HUES6 (cell line): ENCODE measurements around the gene DTL.
"Not testable (repeated sequence)": the region's sequence is repeated elsewhere in the genome, so short reads cannot be mapped to it uniquely, and the experiment has no call there.

Experiments used
- H3K27ac ChIP-seq: 2 replicates; pipeline ENCODE4 v1.7.0; 2013; ENCODE audit warnings: low read depth, mild to moderate bottlenecking, low read length, inconsistent platforms
- H3K27me3 ChIP-seq: 2 replicates; pipeline ENCODE4 v1.6.1; 2013; ENCODE audit warnings: low read length; ENCODE audit not compliant: control insufficient read depth, insufficient read depth
- H3K36me3 ChIP-seq: 2 replicates; pipeline ENCODE4 v1.6.1; 2013; ENCODE audit warnings: low read length; ENCODE audit not compliant: control insufficient read depth, insufficient read depth
- H3K4me1 ChIP-seq: 2 replicates; pipeline ENCODE4 v1.6.1; 2013; ENCODE audit warnings: low read length; ENCODE audit not compliant: control insufficient read depth, insufficient read depth
- H3K4me3 ChIP-seq: 2 replicates; pipeline ENCODE4 v1.5.1; 2013; ENCODE audit warnings: low read depth, low read length
- H3K9ac ChIP-seq: one replicate; pipeline ENCODE4 v1.6.1; 2013; ENCODE audit warnings: mild to moderate bottlenecking, low read length
- H3K9me3 ChIP-seq: 2 replicates; pipeline ENCODE4 v1.6.1; 2013; ENCODE audit warnings: low read depth, low read length; ENCODE audit not compliant: control insufficient read depth, insufficient read depth

DTL gene

DNA sequence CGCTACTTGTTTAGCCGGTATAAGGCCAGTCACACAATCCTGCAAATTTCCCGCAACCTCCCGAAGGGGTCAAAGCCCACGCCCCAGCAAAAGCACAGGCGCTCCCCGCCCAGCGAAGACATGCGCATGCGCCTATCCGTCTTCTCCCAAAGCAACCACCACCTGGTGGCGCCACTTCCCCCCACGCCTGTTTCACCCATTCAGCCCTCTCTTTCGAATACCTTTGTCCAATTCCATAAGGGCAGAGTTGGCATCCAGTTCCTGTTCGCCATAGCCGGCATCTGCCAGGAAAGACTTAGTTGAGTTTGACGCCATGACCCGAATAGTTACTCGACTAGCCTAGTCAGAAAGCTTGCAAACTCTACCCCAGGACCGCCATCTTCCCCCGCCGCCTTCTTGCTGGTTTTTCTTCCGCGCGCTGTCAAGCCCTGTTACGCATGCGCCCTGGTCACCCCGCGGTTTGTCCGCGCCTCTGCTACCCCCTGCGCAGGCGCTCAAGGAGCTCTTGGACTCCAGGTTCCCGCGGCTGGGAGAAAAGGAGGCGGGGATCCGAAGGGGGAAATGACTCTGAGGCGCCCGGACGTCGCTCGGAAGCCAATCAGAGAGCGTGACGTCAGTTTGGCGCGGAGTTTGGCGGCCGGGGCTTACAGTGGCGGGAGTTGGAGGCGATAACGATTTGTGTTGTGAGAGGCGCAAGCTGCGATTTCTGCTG is at the start of gene DTL, which contains the start of gene INTS7:
Gene DTL, plus strand, starts transcription at position 626 of the 712 bp plus-strand sequence. CDS start 143 bp downstream, outside the sequence.
Gene INTS7, minus strand, starts transcription at position 435 of the 712 bp plus-strand sequence. Its CDS starts 120 bp downstream, at position 315.
- Histone ChIP-seq H3K36me3 (peaks cover 22% of the 10 kb centered on the region), H3K9me3 (no peaks in the 10 kb centered on the region; the same call in 1 of the 2 replicates), H3K4me3 (peak within 1 kb of the TSS; percentile 89), H3K27ac (peak within 1 kb of the TSS; percentile 81), H3K27me3 (no peaks in the 10 kb centered on the region), H3K4me1 (peaks cover 28% of the 10 kb centered on the region), H3K9ac (peak within 1 kb of the TSS; percentile 98)

- H3K27ac ChIP-seq: no peak overlapping the region
- H3K4me1 ChIP-seq: 0 out of 2 replicates have a peak, but pooled peaks cover 4% of the 10 kb centered on the region
- H3K9ac ChIP-seq: no peak overlapping the region
Observed at GRCh38 chr1:211986628-211987254, 48.8 kb upstream of the DTL start.

GRCh38 chr1:211991695-211992094 is 43.9 kb upstream of the DTL start:
- Histone ChIP-seq H3K27me3 (no peaks in the 10 kb centered on the region), H3K9ac (no peak overlapping the region), H3K27ac (no peak overlapping the region), H3K36me3 (peaks cover 12% of the 10 kb centered on the region), H3K4me3 (no peak overlapping the region), H3K9me3 (no peaks in the 10 kb centered on the region), H3K4me1 (0 out of 2 replicates have a peak, but pooled peaks cover 4% of the 10 kb centered on the region)

More at GRCh38 chr1:211986628-211987254, 48.8 kb upstream of the DTL start:
- no peaks in the 10 kb centered on the region for H3K9me3 ChIP-seq
- no peak overlapping the region for H3K4me3 ChIP-seq
- peaks cover 21% of the 10 kb centered on the region for H3K36me3 ChIP-seq
- H3K27me3 ChIP-seq: no peaks in the 10 kb centered on the region

DNA sequence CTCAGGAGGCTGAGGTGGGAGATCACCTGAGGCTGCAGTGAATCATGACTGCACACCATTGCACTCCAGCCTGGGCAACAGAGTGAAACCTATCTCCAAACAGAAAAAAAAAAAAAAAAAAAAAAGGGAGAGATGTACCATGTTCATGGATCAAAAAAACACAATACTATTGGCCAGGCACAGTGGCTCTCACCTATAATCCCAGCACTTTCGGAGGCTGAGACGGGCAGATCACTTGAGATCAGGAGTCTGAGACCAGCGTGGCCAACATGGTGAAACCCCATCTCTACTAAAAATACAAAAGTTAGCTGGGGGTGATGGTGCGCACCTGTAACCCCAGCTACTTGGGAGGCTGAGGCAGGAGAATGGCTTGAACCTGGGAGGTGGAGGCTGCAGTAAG is 38.1 kb upstream of the DTL start:
- not testable (repeated sequence) for H3K9ac ChIP-seq, H3K27ac ChIP-seq, H3K4me3 ChIP-seq, H3K9me3 ChIP-seq, H3K27me3 ChIP-seq, H3K4me1 ChIP-seq, H3K36me3 ChIP-seq

DNA sequence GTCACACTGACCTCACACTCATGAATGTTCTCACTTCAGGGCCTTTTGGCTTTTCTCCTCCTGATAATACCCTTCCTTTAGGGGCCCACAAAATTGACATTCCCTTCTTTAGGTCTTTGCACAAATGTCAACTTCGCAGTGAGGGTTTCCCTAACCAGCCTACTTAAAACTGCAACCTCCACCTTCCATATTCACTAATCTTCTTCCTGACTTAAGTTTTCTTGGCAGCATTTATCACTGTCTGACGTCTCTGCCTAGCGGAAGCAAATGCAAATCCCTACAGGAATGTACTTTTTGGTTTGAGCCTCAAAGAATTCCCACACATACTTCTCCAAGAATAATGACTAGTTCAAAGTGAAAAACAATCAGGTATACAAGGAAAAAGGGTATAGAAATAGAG is 33.0 kb upstream of the DTL start:
- Histone ChIP-seq H3K4me1 (no peaks in the 10 kb centered on the region), H3K9me3 (no peaks in the 10 kb centered on the region), H3K4me3 (no peak overlapping the region), H3K27me3 (no peaks in the 10 kb centered on the region), H3K9ac (no peak overlapping the region), H3K36me3 (peaks cover 15% of the 10 kb centered on the region), H3K27ac (no peak overlapping the region)

DNA sequence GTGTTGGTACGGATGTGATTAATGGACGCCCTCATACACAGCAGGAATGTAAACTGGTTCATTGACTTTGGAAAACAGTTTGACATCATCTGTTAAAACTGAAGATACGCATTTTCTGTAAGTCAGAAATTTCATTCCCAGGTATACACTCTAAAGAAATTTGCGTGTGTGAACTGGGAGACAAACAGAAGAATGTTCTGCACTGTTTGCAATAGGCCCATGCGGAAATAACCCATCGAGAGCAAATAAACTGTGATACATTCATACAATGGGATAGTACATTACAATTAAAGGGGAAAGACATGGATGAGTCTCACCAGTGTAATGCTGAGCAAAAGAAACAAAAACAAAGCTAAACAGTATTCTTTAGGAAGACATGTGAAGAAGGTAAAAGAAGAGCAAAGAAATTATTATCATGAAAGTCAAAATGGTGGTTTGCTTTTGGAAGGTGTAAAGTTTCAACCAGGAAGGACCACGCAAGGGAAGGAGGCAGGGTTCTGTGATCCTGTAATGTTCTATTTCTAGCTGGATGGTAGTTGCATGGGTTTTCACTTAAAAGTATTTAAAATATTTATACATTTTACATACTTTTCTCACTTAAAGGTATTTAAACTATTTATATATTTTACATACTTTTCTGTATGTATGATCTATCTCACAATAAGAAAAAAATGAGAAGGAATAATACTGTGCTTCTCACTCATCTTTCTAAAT is 30.5 kb upstream of the DTL start:
- H3K27ac ChIP-seq: no peak overlapping the region
- no peaks in the 10 kb centered on the region for H3K4me1 ChIP-seq
- peaks cover 31% of the 10 kb centered on the region for H3K36me3 ChIP-seq
- no peaks in the 10 kb centered on the region for H3K9me3 ChIP-seq
- H3K4me3 ChIP-seq: no peak overlapping the region
- no peak overlapping the region for H3K9ac ChIP-seq
- H3K27me3 ChIP-seq: no peaks in the 10 kb centered on the region

- H3K36me3 ChIP-seq: peaks cover 40% of the 10 kb centered on the region
- no peak overlapping the region for H3K9ac ChIP-seq
- H3K4me3 ChIP-seq: no peak overlapping the region
- no peaks in the 10 kb centered on the region for H3K9me3 ChIP-seq
- H3K4me1 ChIP-seq: no peaks in the 10 kb centered on the region
- H3K27ac ChIP-seq: no peak overlapping the region
- H3K27me3 ChIP-seq: no peaks in the 10 kb centered on the region
Observed at GRCh38 chr1:212007178-212007577, 28.4 kb upstream of the DTL start.

- Histone ChIP-seq H3K36me3 (peaks cover 40% of the 10 kb centered on the region), H3K4me3 (no peak overlapping the region), H3K4me1 (no peaks in the 10 kb centered on the region)
Observed at GRCh38 chr1:212007886-212008285, 27.7 kb upstream of the DTL start.

GRCh38 chr1:212009561-212009960 is 26.0 kb upstream of the DTL start:
- H3K27me3 ChIP-seq: no peaks in the 10 kb centered on the region
- H3K9ac ChIP-seq: no peak overlapping the region
- H3K4me3 ChIP-seq: no peak overlapping the region
- H3K27ac ChIP-seq: no peak overlapping the region
- no peaks in the 10 kb centered on the region for H3K4me1 ChIP-seq
- H3K36me3 ChIP-seq: peaks cover 40% of the 10 kb centered on the region
- H3K9me3 ChIP-seq: no peaks in the 10 kb centered on the region

More at GRCh38 chr1:212007886-212008285, 27.7 kb upstream of the DTL start:
- Histone ChIP-seq H3K27ac (no peak overlapping the region), H3K27me3 (no peaks in the 10 kb centered on the region), H3K9me3 (no peaks in the 10 kb centered on the region), H3K9ac (no peak overlapping the region)

DNA sequence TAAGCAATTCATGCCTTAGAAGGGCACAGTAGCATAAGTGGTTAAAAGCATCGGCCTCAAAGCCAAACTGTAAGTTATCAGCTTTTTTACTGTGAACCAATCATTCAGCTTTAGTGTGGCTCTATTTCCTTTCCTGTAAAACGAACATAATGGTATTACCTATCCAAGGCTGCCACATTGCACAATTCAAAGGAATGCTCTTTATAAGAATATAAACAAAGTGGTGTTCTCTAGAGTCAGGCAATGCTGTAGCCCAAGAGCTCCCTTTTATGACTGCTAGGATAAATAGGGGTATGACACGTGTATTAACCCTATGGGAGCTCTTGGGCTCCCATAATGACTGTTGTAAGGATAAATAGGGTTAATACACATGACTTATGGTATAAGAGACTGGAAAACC is 25.5 kb upstream of the DTL start:
- peaks cover 36% of the 10 kb centered on the region for H3K36me3 ChIP-seq
- H3K4me1 ChIP-seq: no peaks in the 10 kb centered on the region
- no peaks in the 10 kb centered on the region for H3K27me3 ChIP-seq
- no peaks in the 10 kb centered on the region for H3K9me3 ChIP-seq
- no peak overlapping the region for H3K9ac ChIP-seq
- H3K27ac ChIP-seq: no peak overlapping the region
- H3K4me3 ChIP-seq: no peak overlapping the region
